Caki2 (cell line): ENCODE results near the gene ARHGAP23. TPM values are rescaled to one million over a fixed set of nuclear protein-coding genes. Genes with fewer than 3 reads are reported as not detected.

Experiments
- DNase-seq: peaks from one replicate; pipeline ENCODE4 v3.0.0-alpha.2; 2015; ENCODE audit warnings: low read depth
- in situ Hi-C: cut with HindIII; loops from 2 replicates; pipeline ENCODE4 v1.10.0; 2016; ENCODE audit warnings: low sequenced_read_pairs, low pct_unique_long_range_greater_than_20kb, mixed read lengths
- total RNA-seq: library from RNA; depleted of rRNA; stranded (reverse); fragments of >200 nt; shearing (Covaris generic); gene quantifications from 2 replicates; pipeline ENCODE4 v1.2.3, GENCODE V29; 2014; ENCODE audit warnings: low replicate concordance

ARHGAP23 gene
- total RNA-seq, 1 experiment from 2014 or later, result 2.3 TPM

GRCh38 chr17:38418693-38419507 is 9.4 kb upstream of the ARHGAP23 start:
- in situ Hi-C loops, result no loop called here
- DNase-seq, result no peak

DNA sequence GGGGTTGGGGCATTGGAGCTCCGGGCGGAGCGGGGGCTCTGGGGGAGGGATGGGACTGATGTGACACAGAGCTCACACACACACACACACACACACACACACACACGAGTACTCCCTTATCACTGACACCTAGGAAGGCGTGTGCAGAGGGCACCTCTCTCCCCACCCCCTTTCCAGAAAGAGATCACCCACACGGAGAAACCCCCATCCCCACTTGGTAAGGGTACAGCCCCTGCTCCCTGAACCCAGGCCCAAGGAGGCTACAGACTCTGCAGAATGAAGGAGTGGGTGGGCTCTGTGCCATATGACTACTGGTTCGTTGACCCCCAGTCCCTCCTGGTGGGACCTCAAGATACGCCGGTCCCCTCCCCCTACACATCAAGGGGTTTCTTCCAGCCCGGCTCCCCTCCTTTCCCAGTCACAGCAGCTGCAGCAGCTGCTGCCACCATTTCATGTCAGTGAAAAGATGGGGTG is 8.7 kb upstream of the ARHGAP23 start:
- in situ Hi-C loops, result no loop called here
- DNase-seq, result no peak

- in situ Hi-C loops, result no loop called here
- no peak for DNase-seq
These were observed 7.7 kb upstream of the ARHGAP23 start for GRCh38 chr17:38420518-38420917.

GRCh38 chr17:38421171-38421841 is 7.0 kb upstream of the ARHGAP23 start:
- in situ Hi-C loops, result no loop called here
- no peak for DNase-seq

DNA sequence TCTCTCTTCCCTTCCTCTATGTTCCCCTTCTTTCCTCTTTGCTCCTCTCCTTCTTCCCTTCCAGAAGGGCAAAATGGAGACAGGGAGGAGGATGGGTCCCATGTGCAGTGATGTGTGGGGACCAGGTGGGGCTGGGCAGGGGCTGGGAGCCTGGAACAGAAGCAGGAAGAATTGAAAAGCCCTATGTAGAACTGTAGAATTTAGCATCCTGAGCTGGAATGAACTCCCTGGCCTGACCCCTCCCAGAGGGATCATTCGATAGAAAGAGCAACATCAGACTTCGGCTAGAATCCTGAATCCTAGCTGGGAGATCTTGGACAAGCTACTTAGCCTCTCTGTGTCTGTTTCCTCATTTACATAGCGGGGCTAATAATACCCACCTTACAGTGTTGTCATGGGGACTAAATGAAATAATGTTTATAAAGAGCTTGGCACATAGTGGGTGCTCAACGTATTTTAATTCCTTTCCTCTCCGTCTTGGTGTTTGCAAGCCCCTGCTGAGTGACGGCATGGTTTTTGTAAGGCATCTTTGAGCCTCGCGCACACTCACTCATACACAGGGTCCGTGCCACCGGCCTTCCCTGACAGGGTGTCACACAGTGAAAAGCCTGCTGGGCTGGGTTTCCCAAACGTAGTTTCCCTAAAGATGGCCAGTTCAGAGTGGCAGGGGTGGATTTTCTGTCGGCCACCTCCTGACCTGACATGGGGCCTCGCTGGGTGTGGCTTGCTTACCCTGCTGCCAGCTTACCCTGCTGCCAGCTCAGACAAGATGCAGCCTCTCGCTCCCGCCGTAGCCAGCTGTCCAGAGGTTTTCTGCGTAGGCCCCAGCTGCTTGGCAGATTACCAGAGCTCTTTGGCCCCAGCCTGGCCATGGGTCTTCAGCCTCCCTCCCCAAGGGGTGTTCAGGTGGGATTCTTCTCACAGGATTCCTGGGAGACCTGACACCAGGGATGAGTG is 6.1 kb upstream of the ARHGAP23 start:
- in situ Hi-C loops, result no loop called here
- DNase-seq, result no peak

- in situ Hi-C loops, result no loop called here
- DNase-seq, result no peak
These were observed 3.8 kb upstream of the ARHGAP23 start for GRCh38 chr17:38424297-38424972.

- DNase-seq, result no peak
- in situ Hi-C loops, result no loop called here
These were observed 3.2 kb upstream of the ARHGAP23 start for GRCh38 chr17:38425031-38425430.

DNA sequence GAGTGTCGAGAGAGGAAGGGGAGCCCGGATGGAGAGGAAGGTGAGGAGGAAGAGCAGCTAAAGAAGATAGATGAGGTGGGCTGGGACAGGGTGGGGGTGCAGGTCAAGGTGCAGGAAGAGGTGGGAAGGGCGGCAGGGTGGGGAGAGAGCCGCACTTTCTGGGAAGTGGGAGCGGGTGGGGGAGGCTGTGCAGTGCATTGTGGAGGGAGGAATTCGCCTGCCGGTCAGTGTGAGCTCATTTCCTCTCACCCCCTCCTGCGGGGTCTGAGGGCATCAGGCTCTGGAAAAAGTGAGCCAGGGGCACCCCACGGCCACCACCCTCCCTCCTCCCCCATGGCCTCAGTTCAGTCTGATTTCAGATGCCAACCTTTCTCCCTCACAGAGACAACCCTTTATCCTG is 2.5 kb upstream of the ARHGAP23 start:
- no peak for DNase-seq
- in situ Hi-C loops, result no loop called here

GRCh38 chr17:38426441-38426840 is 1.8 kb upstream of the ARHGAP23 start:
- no peak for DNase-seq
- in situ Hi-C loops, result no loop called here

GRCh38 chr17:38427160-38427949 is 909 bp upstream of the ARHGAP23 start:
- no peak for DNase-seq
- in situ Hi-C loops, result no loop called here

GRCh38 chr17:38428643-38429371 is 543 bp downstream of the ARHGAP23 start:
- in situ Hi-C loops, result no loop called here
- peak; percentile 37 for DNase-seq

DNA sequence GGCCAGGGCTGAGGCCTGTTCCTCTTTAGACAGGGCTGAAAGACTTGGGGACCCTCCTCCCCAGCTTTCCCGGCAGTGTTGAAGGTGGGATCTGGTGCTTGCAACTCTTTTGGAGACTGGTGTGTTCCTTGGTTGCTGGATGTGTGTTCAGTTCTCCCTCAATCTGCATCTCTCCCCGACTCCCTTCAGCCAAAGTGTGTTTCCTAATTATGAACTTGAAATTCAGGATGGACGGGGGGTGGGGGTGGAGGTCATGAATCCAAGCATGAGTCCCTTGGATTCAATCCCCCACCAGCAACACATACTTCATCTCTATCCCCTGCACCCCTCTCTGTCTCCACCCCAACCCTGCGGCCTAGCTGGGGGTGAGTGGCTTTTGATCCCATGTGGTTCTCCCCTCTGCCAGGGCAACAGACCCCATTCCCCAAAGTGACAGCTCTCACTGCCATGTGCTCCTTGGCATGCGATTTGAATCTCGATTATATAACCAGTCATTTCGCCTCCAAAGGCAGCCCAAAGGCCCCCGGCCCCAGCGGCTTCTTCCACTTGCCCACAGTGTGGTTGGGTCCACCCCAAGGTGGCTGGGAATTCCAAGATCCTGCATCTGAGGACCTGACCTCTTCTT is 1.3 kb downstream of the ARHGAP23 start:
- in situ Hi-C loops, result no loop called here
- no peak for DNase-seq

GRCh38 chr17:38430316-38430715 is 2.1 kb downstream of the ARHGAP23 start:
- in situ Hi-C loops, result no loop called here
- no peak for DNase-seq

DNA sequence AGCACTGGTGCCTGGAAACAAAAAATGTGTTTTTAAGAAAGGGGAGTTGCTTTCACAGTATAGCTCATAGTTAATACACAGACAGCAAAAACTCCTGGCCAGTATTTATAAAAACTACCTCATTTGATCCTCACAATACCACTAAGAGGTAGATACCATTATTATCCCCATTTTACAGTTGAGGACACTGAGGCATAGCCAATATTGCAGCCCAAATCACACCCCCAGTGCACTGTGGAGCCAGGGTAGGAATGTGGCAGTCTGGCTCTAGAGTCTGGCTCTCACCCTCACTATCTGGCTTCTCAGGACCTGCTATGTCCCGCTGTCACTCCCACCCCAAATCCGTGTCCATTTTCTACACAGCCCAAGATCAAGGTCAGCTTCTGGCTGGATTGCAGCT is 2.6 kb downstream of the ARHGAP23 start:
- in situ Hi-C loops, result no loop called here
- DNase-seq, result no peak

DNA sequence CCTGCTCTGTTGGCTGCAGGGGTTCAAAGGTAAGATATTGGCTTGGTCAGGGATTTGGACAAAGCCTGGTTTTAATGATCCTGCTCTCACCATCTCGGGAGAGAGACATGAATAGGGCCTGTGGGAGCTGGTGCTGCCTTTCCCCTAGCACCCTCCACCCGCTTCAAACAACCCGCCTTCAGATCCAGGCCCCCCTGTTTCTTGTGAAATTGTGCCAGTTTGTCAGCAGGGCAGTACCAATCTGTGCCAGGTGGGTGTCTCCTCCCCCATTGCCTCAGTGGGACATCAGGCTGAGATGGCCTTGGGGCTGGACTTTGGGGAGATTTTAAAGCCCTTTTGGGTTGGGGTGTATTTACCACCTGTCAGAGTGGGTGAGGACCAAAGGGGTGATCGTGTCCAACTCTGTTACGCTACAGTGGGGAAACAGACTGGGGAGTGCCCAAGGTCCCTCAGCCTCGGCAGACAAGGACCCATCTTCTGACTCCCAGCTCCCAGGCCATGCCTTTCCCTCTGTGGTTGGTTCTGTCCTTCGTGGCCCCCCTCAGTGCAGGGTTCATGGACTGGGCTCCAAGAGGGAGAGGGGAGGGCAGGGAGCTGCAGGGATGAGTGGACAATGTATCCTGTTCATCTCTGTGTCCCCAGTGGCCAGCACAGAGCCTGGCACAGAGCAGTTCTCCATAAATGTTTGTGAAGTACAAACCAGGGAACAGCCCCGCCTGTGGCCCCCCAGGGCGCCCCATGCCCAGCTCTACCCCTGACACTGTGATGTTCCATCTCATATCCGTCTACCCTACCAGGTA is 3.3 kb downstream of the ARHGAP23 start:
- in situ Hi-C loops, result no loop called here
- DNase-seq, result no peak
